AG09319 (cell line): Measurements from ENCODE around the gene BTBD9.

Source experiments
- DNase-seq: peaks from one replicate; pipeline ENCODE4 v3.0.0-alpha.2; 2010; ENCODE audit warnings: low read depth; ENCODE audit errors: extremely low read depth
- TF ChIP-seq, protein P1 (sequence below): IDR thresholded peaks from 2 replicates; pipeline ENCODE4 v1.5.1; 2011; ENCODE audit warnings: low read depth, mild to moderate bottlenecking, inconsistent platforms, low read length, moderate library complexity

BTBD9 gene

GRCh38 chr6:38164131-38164481, 475.6 kb downstream of the BTBD9 start:
- no peak for DNase-seq
- TF ChIP-seq, protein P1, sequence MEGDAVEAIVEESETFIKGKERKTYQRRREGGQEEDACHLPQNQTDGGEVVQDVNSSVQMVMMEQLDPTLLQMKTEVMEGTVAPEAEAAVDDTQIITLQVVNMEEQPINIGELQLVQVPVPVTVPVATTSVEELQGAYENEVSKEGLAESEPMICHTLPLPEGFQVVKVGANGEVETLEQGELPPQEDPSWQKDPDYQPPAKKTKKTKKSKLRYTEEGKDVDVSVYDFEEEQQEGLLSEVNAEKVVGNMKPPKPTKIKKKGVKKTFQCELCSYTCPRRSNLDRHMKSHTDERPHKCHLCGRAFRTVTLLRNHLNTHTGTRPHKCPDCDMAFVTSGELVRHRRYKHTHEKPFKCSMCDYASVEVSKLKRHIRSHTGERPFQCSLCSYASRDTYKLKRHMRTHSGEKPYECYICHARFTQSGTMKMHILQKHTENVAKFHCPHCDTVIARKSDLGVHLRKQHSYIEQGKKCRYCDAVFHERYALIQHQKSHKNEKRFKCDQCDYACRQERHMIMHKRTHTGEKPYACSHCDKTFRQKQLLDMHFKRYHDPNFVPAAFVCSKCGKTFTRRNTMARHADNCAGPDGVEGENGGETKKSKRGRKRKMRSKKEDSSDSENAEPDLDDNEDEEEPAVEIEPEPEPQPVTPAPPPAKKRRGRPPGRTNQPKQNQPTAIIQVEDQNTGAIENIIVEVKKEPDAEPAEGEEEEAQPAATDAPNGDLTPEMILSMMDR: no peak

- TF ChIP-seq, protein P1: no peak
These were observed 476.3 kb downstream of the BTBD9 start for GRCh38 chr6:38163186-38164130.

DNA sequence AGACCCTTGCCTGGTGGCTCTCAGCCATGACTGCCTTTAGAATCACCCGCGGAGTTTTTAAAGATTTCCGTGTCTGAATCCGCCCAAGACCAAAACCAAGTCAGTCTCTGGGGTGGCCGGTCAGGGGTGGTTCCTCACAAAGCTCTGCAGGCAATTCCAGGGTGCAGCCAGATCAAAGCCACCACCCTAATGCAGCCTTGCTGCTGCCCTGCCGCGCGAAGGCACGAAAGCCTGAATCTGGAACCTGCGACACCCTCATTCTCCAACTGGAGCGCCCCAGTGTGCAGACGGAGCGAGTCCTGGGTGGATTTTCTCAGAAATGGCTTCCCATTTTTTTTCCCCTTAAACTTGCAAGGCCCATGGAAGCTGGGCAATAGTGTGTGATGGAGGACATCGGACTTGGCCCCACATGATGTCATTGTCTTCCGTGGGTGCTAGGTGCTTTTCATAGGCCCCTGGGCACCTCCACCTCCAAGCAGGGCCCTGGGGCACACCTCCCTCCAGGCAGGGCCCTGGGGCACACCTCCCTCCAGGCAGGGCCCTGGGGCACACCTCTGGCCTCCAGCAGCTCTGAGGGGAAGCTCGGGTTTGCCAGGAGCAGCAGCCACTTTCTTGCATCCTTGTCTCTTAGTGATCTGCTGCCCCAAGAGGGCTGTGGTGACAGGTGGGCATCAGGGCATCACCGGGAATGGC, 477.1 kb downstream of the BTBD9 start:
- DNase-seq: no peak
- TF ChIP-seq, protein P1: no peak

More at GRCh38 chr6:38163186-38164130, 476.3 kb downstream of the BTBD9 start:
- no peak for DNase-seq

DNA sequence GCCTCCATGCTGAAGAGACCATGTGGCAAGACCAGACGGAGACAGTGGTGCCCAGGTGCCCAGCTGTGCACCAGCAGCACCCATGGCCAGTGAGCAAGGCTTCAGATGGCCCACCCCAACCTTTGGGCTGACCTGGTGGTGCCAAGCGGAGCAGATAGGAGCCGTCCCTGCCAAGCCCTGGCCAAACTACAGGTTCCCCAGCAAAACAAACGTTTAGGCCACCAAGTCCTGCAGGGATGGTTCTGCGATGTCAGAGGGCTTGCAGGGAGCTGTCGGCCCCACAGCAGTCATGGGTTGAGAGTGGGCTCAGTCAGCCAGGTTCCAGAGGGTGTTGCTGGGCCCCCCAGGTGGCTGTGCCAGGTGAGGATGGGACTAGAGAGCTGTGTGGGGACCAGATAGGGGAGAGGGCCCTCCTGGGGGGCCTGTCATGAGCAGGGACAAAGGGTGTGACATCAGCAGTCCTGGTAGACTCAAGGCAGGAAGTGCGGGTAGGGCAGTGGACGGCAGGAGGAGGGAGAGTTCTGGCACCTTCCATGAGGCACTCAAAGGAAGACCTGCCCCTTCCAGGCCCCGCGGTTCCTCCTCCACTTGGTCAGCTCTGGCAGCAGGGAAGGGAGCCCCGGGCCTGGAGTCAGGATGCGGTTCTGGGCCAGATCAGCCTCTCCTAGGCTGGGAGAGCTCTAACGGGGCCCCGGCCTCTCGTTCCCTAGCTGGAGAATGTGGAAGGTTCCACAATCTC, 477.8 kb downstream of the BTBD9 start:
- DNase-seq: no peak
- TF ChIP-seq, protein P1: no peak

DNA sequence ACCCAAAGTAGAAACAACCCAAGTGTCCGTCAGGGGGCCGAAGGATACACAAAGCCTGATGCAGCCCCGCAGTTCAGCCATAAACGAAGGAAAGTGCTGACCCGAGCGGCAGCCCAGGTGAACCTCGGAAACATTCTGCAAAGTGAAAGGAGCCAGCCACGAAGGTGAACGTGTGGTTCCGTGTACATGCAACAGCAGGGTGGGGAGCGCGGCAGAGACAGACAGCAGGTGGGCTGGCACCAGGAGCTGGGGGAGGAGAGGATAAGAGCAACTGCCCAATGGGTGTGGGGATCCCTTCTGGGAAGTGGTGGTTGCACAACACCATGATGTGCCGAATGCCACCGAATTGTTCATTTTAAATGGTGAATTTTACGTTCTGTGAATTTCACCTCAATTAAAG, 478.4 kb downstream of the BTBD9 start:
- TF ChIP-seq, protein P1: no peak
- DNase-seq: no peak

GRCh38 chr6:38160831-38161230, 478.9 kb downstream of the BTBD9 start:
- DNase-seq: no peak
- TF ChIP-seq, protein P1: no peak

GRCh38 chr6:38159596-38159995, 480.1 kb downstream of the BTBD9 start:
- DNase-seq: no peak
- TF ChIP-seq, protein P1: no peak
